HG03457 (cell line): ENCODE data around the gene POU3F1.

Experiments used
- ATAC-seq: cut with Tn5 transposase; IDR thresholded peaks from one replicate; pipeline ENCODE4 v1.9.1; 2021; ENCODE audit warnings: moderate number of reproducible peaks; ENCODE audit not compliant: unreplicated experiment

The POU3F1 gene

GRCh38 chr1:38046333-38046883 is at the start of gene POU3F1:
Gene POU3F1 (minus strand): TSS chr1:38046793. CDS start chr1:38046743, 50 bp downstream.
- no peak for ATAC-seq

GRCh38 chr1:38095454-38095931 is 48.9 kb upstream of the POU3F1 start:
- no peak for ATAC-seq

GRCh38 chr1:38094711-38095290 is 48.2 kb upstream of the POU3F1 start:
- no peak for ATAC-seq

- ATAC-seq: no peak
These were observed 47.3 kb upstream of the POU3F1 start for GRCh38 chr1:38093569-38094520.

GRCh38 chr1:38092256-38092655 is 45.7 kb upstream of the POU3F1 start:
- ATAC-seq: no peak

GRCh38 chr1:38090796-38091195 is 44.2 kb upstream of the POU3F1 start:
- ATAC-seq: no peak

- no peak for ATAC-seq
These were observed 43.2 kb upstream of the POU3F1 start for GRCh38 chr1:38089712-38090360.

GRCh38 chr1:38088791-38089190 is 42.2 kb upstream of the POU3F1 start:
- ATAC-seq: no peak

- no peak for ATAC-seq
These were observed 41.8 kb upstream of the POU3F1 start for GRCh38 chr1:38088366-38088765.

- no peak for ATAC-seq
These were observed 41.1 kb upstream of the POU3F1 start for GRCh38 chr1:38087676-38088075.

GRCh38 chr1:38085666-38086330 is 39.2 kb upstream of the POU3F1 start:
- ATAC-seq: no peak

- no peak for ATAC-seq
These were observed 38.1 kb upstream of the POU3F1 start for GRCh38 chr1:38084700-38085099.

- ATAC-seq: no peak
These were observed 37.5 kb upstream of the POU3F1 start for GRCh38 chr1:38084113-38084512.

GRCh38 chr1:38083541-38083940 is 36.9 kb upstream of the POU3F1 start:
- ATAC-seq: no peak

GRCh38 chr1:38082769-38083263 is 36.2 kb upstream of the POU3F1 start:
- no peak for ATAC-seq

GRCh38 chr1:38079019-38079418 is 32.4 kb upstream of the POU3F1 start:
- no peak for ATAC-seq

- no peak for ATAC-seq
These were observed 31.0 kb upstream of the POU3F1 start for GRCh38 chr1:38077523-38078147.

- no peak for ATAC-seq
These were observed 29.9 kb upstream of the POU3F1 start for GRCh38 chr1:38076455-38076854.

- no peak for ATAC-seq
These were observed 29.4 kb upstream of the POU3F1 start for GRCh38 chr1:38076038-38076437.

GRCh38 chr1:38075191-38075590 is 28.6 kb upstream of the POU3F1 start:
- ATAC-seq: no peak
